OCI-M2 (cell line): ENCODE results near the gene ZNF446.
"Not testable (repeated sequence)": the region's sequence is repeated elsewhere in the genome, so short reads cannot be mapped to it uniquely, and the experiment has no call there.

Source experiments
- DNase-seq: peaks from one replicate; lab custom pipeline; 2025; ENCODE audit not compliant: unreplicated experiment; lab: John Stamatoyannopoulos, UW

Gene ZNF446

GRCh38 chr19:58469241-58470013 is 6.7 kb upstream of the ZNF446 start:
- DNase-seq, result no peak

- not testable (repeated sequence) for DNase-seq
Measured at GRCh38 chr19:58470837-58471543, 5.2 kb upstream of the ZNF446 start.

- DNase-seq, result no peak
Measured at GRCh38 chr19:58471736-58472135, 4.4 kb upstream of the ZNF446 start.

GRCh38 chr19:58473775-58474174 is 2.4 kb upstream of the ZNF446 start:
- DNase-seq, result no peak

GRCh38 chr19:58474291-58474996 is 1.7 kb upstream of the ZNF446 start:
- no peak for DNase-seq

- DNase-seq, result no peak
Measured at GRCh38 chr19:58474997-58475713, 997 bp upstream of the ZNF446 start.

GRCh38 chr19:58476498-58477015 is 405 bp downstream of the ZNF446 start:
- DNase-seq, result no peak

- no peak for DNase-seq
Measured at GRCh38 chr19:58477130-58477529, 978 bp downstream of the ZNF446 start.

- no peak for DNase-seq
Measured at GRCh38 chr19:58477871-58478270, 1.7 kb downstream of the ZNF446 start.

GRCh38 chr19:58479303-58479702 is 3.2 kb downstream of the ZNF446 start:
- no peak for DNase-seq

GRCh38 chr19:58479736-58480480 is 3.8 kb downstream of the ZNF446 start:
- DNase-seq, result no peak

GRCh38 chr19:58480481-58480830 is 4.3 kb downstream of the ZNF446 start:
- no peak for DNase-seq

GRCh38 chr19:58480831-58481230 is 4.7 kb downstream of the ZNF446 start:
- no peak for DNase-seq

GRCh38 chr19:58482372-58482771 is 6.2 kb downstream of the ZNF446 start:
- DNase-seq, result no peak

GRCh38 chr19:58483776-58484175 is 7.6 kb downstream of the ZNF446 start:
- no peak for DNase-seq

GRCh38 chr19:58484349-58484748 is 8.2 kb downstream of the ZNF446 start:
- not testable (repeated sequence) for DNase-seq

- no peak for DNase-seq
Measured at GRCh38 chr19:58491393-58491792, 15.2 kb downstream of the ZNF446 start.

- no peak for DNase-seq
Measured at GRCh38 chr19:58492265-58492664, 16.1 kb downstream of the ZNF446 start.

- no peak for DNase-seq
Measured at GRCh38 chr19:58497634-58498170, 21.6 kb downstream of the ZNF446 start.
